ENCODE results near the gene LTC4S. TPM values are rescaled to one million over a fixed set of nuclear protein-coding genes. Genes with fewer than 3 reads are reported as not detected.
A peak's percentile ranks its signal among the peaks of the same experiment; 100 is the strongest.

Gene LTC4S
- total RNA-seq, 1 donor from 2014 or later, result 7.1 TPM

DNA sequence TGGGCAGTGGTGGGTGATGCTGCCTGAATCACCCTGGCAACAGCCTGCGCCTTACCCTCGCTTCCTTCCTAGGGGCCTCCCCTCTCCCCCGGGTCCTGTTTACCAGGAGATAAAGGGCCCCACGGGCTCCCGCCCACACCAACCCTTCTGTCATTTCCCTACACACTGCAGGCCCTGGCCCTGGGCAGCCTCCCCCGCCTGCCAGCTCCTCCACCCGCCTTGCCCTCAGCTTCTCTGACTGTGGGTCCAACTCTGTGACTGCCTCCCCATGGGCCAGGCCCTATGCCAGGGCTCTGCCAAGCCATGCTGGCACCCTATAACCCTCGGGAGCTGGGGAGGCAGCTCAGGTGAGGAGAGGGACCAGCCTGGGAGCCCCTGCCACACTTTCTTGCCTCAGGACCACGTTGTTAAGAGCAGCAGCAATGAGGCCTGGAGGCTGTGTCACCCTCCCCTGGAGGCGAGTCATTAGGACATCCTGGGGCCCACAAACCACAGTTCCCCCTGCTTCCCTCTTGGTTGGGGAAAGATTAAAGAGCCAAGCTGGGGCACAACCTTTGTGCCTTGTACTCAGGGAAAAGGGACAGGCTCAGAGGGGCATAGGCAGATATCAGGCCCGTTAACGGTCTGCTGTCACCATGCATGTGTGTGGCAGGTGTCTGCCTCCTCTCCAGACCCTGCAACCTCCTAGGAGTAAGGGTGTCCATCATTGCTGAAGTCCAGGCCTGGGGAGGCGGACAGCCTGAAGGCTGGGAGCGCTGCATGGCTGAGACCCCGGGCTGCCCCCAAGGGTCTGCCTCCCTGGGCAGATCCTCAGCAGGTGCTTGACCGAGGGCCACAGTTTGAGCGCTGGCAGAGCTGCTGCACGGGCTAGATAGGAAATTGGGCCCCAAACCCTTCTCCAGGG, 10.1 kb downstream of the LTC4S start:
- DNase-seq (no peak), ATAC-seq (no peak)
- intact Hi-C loops (cut with micrococcal nuclease), result no loop called here

- ATAC-seq (no peak), DNase-seq (no peak)
- intact Hi-C loops (cut with micrococcal nuclease), result no loop called here
These were observed 10.8 kb downstream of the LTC4S start for GRCh38 chr5:179804555-179804947.

- peak; percentile 47 for DNase-seq
- intact Hi-C loops (cut with micrococcal nuclease), result no loop called here
- peak; percentile 2 for ATAC-seq
These were observed 11.3 kb downstream of the LTC4S start for GRCh38 chr5:179805070-179805528.

DNA sequence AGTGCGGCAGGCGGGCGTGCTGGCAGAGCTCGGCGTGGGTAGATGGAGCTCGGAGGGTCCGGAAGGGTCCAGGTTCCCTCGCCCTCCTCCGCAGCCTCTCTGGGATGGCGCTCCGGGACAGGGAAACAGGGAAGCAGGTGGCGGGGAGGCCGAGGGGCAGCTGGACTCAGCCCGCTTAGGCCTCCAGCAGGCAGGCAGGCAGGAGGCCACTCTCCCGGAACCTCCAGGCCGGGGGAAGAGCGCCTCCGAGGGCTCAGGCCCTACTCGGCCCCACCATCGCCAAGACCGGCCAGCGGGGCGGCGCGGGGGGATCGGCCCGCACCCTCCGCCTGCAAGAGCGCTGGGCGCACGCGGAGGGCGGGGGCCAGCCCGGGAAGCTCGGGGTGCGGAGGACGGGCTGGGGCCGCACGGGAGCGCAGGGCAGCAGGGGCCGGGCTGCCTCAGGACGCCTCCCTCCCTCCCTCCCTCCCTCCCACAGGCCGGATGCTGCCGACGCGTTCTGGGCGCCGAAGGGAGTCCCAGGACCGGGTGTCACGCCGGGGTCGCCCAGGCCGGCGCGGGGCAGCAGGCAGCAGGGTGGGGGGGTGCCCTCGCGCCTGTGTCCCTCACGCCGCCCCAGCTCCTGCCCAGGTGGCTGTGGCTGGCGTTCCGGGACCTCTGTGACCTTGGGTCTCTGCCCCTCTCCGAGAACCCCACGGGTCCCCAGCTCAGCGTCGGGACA, 11.9 kb downstream of the LTC4S start:
- intact Hi-C loops (cut with micrococcal nuclease), result no loop called here
- ATAC-seq (peak; percentile 48), DNase-seq (peak; percentile 73)

GRCh38 chr5:179806250-179807048, 12.7 kb downstream of the LTC4S start, which contains the start of gene MGAT4B:
TSS of gene MGAT4B (minus strand) at chr5:179806866. CDS start at chr5:179806583, 283 bp downstream.
- ATAC-seq (peak; percentile 88), DNase-seq (peak; percentile 89)
- intact Hi-C loops (cut with micrococcal nuclease), result no loop called here

DNA sequence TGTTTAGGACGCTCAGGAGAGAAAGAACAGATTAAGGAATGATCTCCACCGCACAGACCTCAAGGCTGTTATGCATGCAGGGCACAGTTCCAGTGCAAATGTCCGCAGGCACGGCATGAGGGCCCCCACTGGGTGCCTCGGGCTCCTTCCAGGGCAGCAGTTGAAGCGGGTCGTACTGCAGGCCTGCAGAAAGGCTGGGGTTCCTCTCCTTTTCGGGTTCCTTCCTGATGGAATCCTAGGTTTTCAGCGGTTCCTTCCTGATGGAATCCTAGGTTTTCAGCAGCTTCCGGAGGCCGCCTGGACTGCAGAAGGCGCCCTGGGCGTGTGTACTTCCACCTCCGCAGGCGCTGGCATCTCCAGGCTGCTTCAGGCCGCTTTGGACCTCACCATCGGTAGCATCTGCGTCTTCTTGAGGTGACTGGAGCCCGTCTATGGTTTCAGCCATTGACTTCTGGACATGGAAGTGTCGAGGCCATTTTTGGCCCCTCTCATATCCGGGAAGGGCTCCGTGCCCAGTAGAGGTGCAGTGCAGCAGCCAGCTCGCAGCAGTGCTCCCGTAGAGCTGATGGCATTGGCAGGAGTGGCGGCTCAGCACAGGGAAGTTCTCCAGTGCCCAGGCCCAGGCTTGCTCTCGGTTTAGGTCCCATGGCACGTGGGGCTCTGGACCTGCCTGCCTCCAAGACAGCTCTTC, 18.5 kb downstream of the LTC4S start:
- ATAC-seq (no peak), DNase-seq (peak; percentile 40)
- intact Hi-C loops (cut with micrococcal nuclease), result no loop called here

GRCh38 chr5:179812997-179813607, 19.3 kb downstream of the LTC4S start:
- no peak for DNase-seq
- intact Hi-C loops (cut with micrococcal nuclease), result no loop called here
- ATAC-seq, result no peak

DNA sequence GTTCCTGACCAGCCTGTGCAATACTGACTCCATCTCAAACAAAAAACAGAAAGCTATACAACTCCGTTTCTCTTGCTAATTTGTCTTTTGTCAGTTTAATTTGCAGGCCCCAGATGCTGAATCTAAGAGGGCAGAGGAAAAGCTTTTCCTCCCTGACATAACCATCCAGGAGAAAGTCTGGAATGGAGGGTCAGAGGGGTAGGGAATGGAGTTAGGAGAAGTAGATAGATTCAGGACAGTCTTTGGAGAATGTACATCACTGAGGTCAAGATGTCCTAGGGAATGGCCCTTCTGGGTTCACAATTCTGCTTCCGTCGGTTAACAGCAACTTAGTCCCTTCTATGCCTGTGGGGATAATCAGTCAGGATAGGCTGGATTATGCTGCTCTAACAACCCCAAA, 20.3 kb downstream of the LTC4S start:
- intact Hi-C loops (cut with micrococcal nuclease), result no loop called here
- no peak for DNase-seq
- no peak for ATAC-seq

- DNase-seq (no peak), ATAC-seq (no peak)
- intact Hi-C loops (cut with micrococcal nuclease), result no loop called here
These were observed 21.9 kb downstream of the LTC4S start for GRCh38 chr5:179815491-179816249.

GRCh38 chr5:179816401-179816795, 22.6 kb downstream of the LTC4S start:
- intact Hi-C loops (cut with micrococcal nuclease), result no loop called here
- ATAC-seq, result no peak
- DNase-seq, result peak; percentile 34

DNA sequence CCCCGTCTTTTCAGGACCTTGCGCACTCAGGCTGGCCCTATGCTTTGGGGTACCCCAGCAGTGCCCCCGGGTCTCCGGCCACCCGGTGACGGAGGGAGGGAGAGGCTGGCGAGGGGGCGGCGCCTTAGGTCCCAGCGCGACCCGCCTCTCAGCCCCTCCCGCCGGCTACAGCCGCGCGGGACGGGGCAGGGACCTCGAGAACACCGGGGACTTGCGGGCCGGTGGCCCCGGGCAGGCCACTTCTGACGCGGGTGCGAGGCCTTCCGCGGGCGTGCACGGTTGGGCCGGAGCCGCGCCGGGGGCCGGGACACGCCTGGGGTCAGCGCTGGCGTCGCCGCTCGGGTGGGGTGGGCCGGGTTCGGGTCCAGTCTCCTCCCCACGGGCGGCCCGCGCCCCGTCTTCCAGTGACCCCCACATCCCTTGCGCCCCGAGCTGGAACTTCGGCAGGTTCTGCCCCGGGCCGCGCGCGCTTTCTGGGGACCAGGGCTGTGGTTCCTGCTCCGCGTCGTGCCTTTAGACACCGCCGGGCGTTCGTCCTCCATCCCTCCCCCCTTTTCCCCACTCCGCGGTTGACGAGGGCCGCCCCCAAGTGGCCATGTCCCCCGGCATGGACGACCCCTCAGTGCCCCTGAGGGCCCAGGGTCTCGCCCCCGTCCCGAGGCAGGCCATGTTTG, 23.1 kb downstream of the LTC4S start:
- intact Hi-C loops (cut with micrococcal nuclease), result no loop called here
- peak; percentile 65 for DNase-seq
- ATAC-seq, result no peak

GRCh38 chr5:179817470-179817840, 23.7 kb downstream of the LTC4S start:
- peak; percentile 36 for DNase-seq
- ATAC-seq, result no peak
- intact Hi-C loops (cut with micrococcal nuclease), result no loop called here

DNA sequence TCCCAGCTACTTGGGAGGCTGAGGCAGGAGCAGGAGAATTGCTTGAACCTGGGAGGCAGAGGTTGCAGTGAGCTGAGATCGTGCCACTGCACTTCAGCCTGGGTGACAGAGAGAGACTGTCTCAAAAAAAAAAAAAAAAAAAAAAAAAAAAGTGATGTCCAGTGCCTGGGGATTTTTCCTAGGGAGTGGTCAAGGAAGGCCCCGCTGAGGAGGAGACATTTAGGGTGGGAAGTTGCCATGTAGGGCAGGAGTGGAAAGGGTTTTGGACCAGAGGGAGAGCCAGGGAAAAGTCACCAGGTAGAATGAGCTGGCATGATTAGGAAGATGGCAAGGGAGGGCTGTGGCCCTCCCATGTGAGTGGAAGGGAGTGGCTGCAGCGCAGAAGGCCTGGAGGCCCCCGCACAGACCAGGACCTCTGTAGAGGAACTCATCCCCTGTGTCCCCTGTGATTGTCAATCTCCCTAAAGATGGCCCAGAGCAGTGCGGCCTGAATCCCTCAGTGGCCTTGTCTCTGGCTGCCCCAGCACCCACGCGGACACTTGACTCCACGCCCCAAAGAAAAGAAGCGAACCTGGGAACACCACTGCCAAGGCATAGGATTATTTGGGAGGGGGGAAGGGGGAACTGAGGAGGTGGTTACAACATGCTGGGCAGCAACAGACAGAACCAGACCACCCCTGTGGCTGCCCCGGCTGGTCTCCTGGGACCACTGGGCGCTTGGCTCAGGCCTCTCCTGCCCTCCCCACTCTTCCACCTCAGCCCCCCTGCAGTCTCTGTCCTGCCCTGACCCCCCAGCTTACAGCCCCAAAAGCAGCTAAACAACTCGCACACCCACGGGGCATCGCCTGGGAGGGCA, 24.3 kb downstream of the LTC4S start:
- intact Hi-C loops (cut with micrococcal nuclease), result no loop called here
- DNase-seq (no peak), ATAC-seq (no peak)

- peak; percentile 96 for DNase-seq
- intact Hi-C loops (cut with micrococcal nuclease), result no loop called here
- ATAC-seq, result peak; percentile 74
These were observed 25.0 kb downstream of the LTC4S start for GRCh38 chr5:179818746-179819295.

DNA sequence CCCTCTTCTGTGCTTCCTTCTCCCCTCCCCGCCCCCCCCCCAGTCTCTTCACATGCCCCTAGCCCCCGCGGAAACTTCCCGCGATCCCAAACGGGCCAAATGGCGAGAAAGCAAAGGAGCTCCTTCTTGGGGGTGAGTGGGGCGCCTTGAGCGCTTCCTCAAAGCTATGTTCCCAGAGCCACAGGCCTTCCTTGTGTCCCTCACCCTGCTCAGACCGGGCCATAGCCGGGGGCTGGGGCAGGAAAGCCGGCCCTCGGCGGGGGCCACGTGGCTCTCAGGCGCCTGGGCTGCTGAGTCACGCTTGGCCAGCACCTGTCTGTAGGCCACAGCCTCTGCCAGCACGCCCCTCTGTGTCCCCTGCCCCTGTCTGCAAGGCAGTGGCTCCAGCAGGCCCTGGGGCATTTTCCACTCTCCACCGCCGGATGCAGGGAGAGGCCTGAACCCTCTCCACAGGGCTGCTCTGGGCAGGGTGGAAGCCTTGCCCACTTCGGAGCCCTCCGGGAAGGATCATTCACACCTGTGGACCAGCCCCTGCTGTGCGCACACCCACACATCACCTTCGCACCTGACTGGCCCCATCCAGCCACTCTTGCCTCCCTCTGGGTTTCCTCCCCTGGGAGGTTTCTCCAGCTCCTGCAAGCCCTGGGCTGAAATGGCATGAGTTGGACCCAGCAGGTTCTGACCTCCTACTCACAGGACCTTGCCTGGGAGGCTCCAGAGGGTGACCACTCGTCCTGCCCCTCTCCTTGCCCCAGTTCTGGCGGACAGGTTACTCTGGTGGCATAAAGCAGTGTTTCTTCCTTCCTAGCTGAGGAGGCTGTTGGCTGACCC, 25.7 kb downstream of the LTC4S start:
- DNase-seq (peak; percentile 78), ATAC-seq (peak; percentile 22)
- intact Hi-C loops (cut with micrococcal nuclease), result no loop called here

Measured in left ventricle myocardium superior (tissue), 1 donor.